HL-60 (cell line): ENCODE measurements around the gene OR4A15.

ENCODE experiments used
- CTCF ChIP-seq: IDR thresholded peaks from one replicate; pipeline ENCODE4 v1.5.1; 2011; ENCODE audit warnings: low read length, control low read depth, inconsistent platforms; ENCODE audit not compliant: insufficient read depth
- POLR2AphosphoS5 ChIP-seq: IDR thresholded peaks from 2 replicates; pipeline ENCODE4 v1.6.1; 2012; ENCODE audit warnings: low read depth

- TF ChIP-seq CTCF (no peak), POLR2AphosphoS5 (no peak)
Measured at GRCh38 chr11:55367674-55368073, at the start of gene OR4A15.
